GM12874 (cell line): ENCODE data around the gene PDE9A.

Experiments used
- CTCF ChIP-seq: IDR thresholded peaks from 2 replicates; pipeline ENCODE4 v1.5.1; 2011; ENCODE audit warnings: low read depth, mild to moderate bottlenecking, control low read depth, low read length, moderate library complexity; ENCODE audit not compliant: insufficient read depth

The PDE9A gene

DNA sequence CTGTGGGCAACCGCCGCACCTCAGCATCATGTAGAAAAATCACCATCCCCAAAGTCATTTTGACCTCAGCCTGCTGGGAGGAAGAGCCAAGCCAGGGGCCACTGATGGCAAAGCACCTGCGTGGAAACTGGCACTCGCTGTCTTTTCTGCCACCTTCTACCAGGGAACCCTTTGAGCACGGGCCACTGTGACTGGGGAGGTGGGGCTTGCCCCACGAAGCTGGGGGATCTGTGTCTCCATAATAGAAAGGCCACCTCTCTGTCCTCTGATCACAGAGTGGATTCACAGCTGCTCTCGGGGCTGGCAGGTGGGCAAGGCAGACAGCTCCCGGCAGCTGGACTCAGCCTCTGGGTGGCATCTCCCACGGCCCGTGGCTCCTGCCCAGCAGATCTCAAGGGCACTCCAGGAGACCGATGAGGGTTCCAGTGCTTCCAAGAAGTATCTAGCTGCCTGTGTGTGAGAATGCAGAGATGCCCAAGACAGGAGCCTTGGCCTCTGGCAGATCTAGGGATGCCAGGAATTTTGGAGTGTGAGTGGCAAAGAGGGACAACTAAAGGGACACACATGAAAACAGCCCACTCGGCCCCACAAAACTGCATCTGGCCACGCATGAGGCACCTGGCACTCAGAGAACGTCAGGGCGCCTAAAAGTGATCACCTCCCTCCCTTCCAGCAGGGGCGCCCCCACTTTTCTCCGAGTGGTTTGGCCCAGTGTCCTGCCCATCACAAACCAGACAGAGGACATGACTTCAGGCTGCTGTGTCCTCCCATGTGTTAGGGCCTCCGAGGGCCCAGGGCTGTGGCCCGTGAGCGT is 102.6 kb downstream of the PDE9A start:
- no peak for TF ChIP-seq CTCF

DNA sequence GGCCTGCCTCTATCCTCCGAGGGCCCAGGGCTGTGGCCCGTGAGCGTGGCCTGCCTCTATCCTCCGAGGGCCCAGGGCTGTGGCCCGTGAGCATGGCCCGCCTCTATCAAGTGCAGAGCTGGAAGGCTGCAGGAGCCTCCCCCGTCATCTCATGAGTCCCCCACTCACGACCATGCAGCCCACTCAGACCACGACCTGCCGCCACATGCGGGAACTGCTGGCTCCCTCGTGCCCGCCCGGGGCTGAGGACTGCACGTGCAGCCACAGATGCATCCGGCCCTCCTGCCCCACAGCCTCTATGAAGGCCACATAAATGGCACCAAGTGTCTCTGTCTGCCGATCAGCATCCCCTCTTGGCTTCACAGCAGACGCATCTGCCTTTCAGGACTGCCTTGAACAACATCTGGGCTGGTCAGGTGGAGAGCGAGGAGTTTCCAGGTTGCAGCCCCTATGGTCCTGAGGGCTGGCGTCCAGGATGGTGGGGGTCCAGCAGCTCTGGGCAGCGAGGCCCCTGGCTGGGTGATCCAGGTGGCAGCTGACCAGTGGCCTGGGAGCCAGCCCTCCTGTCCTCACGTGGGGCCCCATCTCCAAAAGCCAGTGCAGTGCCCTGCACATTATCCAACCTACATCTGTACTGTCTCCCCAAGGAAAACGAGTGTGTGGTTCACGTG is 103.3 kb downstream of the PDE9A start:
- no peak for TF ChIP-seq CTCF

GRCh38 chr21:42757422-42757821 is 104.0 kb downstream of the PDE9A start:
- no peak for TF ChIP-seq CTCF

DNA sequence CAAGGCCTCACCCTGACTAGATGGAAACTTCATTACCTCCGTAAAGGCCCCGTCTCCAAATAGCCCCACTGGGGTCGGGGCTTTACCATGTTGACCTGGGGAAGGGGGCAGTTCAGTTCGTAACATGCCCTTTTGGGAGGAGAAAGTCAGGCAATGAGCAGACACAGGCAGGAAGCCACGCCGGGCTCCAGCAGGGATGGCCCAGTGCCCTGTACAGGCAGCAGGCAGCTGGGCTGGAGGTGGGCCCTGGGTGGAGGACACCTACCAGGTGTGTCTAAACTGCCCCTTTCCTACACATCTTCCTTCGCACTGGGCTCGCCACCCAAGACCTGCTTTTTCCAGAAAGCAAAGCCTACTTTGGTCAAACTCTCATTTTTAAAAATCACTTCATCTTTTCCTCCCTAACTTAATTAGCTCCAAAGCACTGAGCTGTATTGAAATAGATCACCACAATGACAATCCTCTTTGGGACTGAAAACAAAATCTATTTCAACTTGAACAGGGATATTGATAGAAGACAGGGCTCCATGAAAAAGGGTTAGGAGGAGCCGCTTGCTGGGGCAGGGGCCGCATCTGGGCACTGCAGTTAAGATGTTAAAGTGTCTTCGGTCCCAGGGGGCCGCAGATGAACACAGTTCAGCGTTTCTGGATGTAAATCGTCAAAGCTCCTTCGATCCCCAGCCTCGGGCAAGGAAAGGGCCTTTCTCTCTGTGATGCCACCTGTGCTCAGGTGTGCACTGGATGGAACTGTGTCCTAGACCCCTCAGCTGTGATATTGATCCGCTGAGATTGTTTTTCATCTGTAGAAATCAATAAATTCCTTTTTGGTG is 104.6 kb downstream of the PDE9A start:
- no peak for TF ChIP-seq CTCF

DNA sequence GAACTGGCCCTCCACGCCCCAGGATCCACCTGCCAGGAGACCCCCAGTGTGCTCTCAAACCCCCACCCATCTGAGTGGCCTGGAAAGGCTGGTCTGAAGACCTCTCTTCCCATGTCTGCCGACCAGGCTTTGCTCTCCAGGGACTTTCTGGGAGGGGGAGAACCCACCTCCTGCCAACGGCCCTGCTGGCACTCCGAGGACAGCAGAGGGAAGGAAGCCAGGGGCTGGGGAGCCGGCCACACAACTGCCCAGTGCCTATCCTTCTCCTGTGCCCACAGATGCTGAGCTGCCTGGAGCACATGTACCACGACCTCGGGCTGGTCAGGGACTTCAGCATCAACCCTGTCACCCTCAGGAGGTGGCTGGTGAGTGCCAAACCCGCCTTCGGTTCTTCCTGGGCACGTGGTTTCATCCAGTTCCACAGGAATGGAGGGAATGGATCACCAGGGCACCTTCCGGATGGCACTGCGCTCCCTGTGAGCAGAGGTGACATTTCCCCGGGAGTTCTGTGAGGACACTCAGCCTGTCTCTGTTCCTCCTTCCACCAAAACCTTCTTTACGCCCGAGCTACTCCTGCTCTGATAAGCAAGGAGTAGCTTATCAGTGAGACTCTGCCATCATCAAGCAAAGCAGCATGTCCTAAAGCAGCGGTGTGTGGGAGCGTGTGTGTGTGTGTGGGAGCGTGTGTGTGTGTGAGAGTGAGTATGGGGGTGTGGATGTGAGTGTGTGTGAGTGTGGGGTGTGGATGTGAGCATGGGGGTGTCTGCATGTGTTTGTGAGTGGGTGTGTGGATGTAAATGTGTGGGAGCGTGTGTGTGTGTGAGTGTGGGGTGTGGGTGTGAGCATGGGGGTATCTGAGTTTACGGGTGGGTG is 105.5 kb downstream of the PDE9A start:
- TF ChIP-seq CTCF = no peak

- TF ChIP-seq CTCF = no peak
These were observed 106.1 kb downstream of the PDE9A start for GRCh38 chr21:42759594-42759927.
